K562 (cell line): ENCODE measurements around the gene SBK1. TPM values are rescaled to one million over a fixed set of nuclear protein-coding genes. Genes with fewer than 3 reads are reported as not detected.

Experiments
- ATAC-seq: fragments of 200-7000 bp; cut with Tn5 transposase; 3 replicates; pipeline ENCODE4 v1.9.1; 2020; ENCODE audit warnings: moderate library complexity
- BruUV-seq: library from RNA; stranded (reverse); fragments of 400-500 nt; replicated peaks from 2 replicates; lab custom pipeline; 2021; lab: Mats Ljungman, UMichigan
- CTCF ChIA-PET: fragments of 300-600 bp; formaldehyde crosslinking; extraction: SDS; loops from one replicate; lab custom pipeline; 2021; ENCODE audit warnings: low intra/inter-chr PET ratio; lab: Yijun Ruan, JAX
- POLR2A ChIA-PET: fragments of 300-600, 350-650 bp; sonication (Branson Sonifier 250); formaldehyde crosslinking; extraction: SDS; loops from one replicate; lab custom pipeline; 2021; ENCODE audit warnings: antibody characterized with exemption, inconsistent platforms; lab: Yijun Ruan, JAX
- DNase-seq, 4 experiments: peaks; one replicate each; pipeline versions ENCODE4 v3.0.0 to v3.0.0-alpha.2; 2011 to 2018; ENCODE audit warnings: low spot score in 3 of 4, mixed read lengths in 3 of 4; ENCODE audit errors: extremely low read depth in 1 of 4
- FAIRE-seq: peaks from 2 replicates; lab custom pipeline; 2011; peaks lifted over from hg19 to GRCh38; lab: Jason Lieb, UNC
- H2AFZ ChIP-seq: 2 replicates; pipeline ENCODE4 v1.6.0; 2011; ENCODE audit warnings: low read depth, low read length, control low read depth, inconsistent platforms
- H3K27ac ChIP-seq: fragments of 200-600 bp; 3 replicates; pipeline ENCODE4 v1.8.0; 2011; ENCODE audit warnings: low read depth, mild to moderate bottlenecking, control low read depth, inconsistent platforms, low read length, moderate library complexity, mixed read lengths; ENCODE audit errors: extremely low read depth
- H3K27me3 ChIP-seq, 2 experiments: fragments of 300-600 bp in 1 of 2; 2 replicates in 1 of 2; 3 replicates in 1 of 2; pipeline versions ENCODE4 v1.6.0 to v1.8.0; 2011; ENCODE audit warnings: inconsistent platforms in 2 of 2, low read length in 2 of 2, mild to moderate bottlenecking in 1 of 2, mixed read lengths in 1 of 2, moderate library complexity in 1 of 2; ENCODE audit not compliant: control insufficient read depth in 2 of 2, insufficient read depth in 2 of 2
- H3K36me3 ChIP-seq: fragments of 300-600 bp; 3 replicates; pipeline ENCODE4 v1.8.0; 2011; ENCODE audit warnings: mild to moderate bottlenecking, low read length, inconsistent platforms; ENCODE audit not compliant: control insufficient read depth, insufficient read depth
- H3K4me1 ChIP-seq, 2 experiments: fragments of 200-600 bp in 1 of 2; replicated peaks in 1 of 2; 2 replicates in 1 of 2; 3 replicates in 1 of 2; pipeline versions ENCODE4 v1.5.1 to v1.8.0; 2011; ENCODE audit warnings: inconsistent platforms in 2 of 2, low read length in 2 of 2, mild to moderate bottlenecking in 1 of 2, mixed read lengths in 1 of 2, moderate library complexity in 1 of 2; ENCODE audit not compliant: control insufficient read depth in 2 of 2, insufficient read depth in 2 of 2
- H3K4me2 ChIP-seq: 2 replicates; pipeline ENCODE4 v1.6.1; 2011; ENCODE audit warnings: low read length, control low read depth, inconsistent platforms, mixed read lengths; ENCODE audit not compliant: insufficient read depth
- H3K4me3 ChIP-seq: fragments of 200-600 bp; sonication (generic), shearing (Covaris generic); 2 replicates; pipeline ENCODE4 v1.5.1; 2016; ENCODE audit warnings: control low read depth, inconsistent platforms
- H3K79me2 ChIP-seq: fragments of 200-600 bp; 3 replicates; pipeline ENCODE4 v1.8.0; 2011; ENCODE audit warnings: low read length, inconsistent platforms; ENCODE audit not compliant: control insufficient read depth, insufficient read depth
- H3K9ac ChIP-seq, 2 experiments: 2 replicates each; pipeline versions ENCODE4 v1.6.0 to v1.6.1; 2011; ENCODE audit warnings: low read depth in 2 of 2, low read length in 2 of 2, control low read depth in 1 of 2, inconsistent platforms in 1 of 2, mild to moderate bottlenecking in 1 of 2, mixed read lengths in 1 of 2; ENCODE audit not compliant: insufficient read depth in 1 of 2
- H3K9me1 ChIP-seq: one replicate; pipeline ENCODE4 v1.6.0; 2011; ENCODE audit warnings: inconsistent platforms, mild to moderate bottlenecking, low read length, moderate library complexity; ENCODE audit not compliant: control insufficient read depth, insufficient read depth
- H3K9me3 ChIP-seq: replicated peaks from 2 replicates; pipeline ENCODE4 v1.5.1; 2011; ENCODE audit warnings: low read depth, low read length, inconsistent platforms; ENCODE audit not compliant: control insufficient read depth, insufficient read depth
- H4K20me1 ChIP-seq: replicated peaks from 2 replicates; pipeline ENCODE4 v1.6.1; 2011; ENCODE audit warnings: low read length, inconsistent platforms, mixed read lengths; ENCODE audit not compliant: control insufficient read depth, insufficient read depth
- HNRNPL ChIP-seq: fragments of 200-400 bp; formaldehyde crosslinking; IDR thresholded peaks from 2 replicates; pipeline ENCODE4 v1.6.1; 2017; ENCODE audit warnings: low read depth, mild to moderate bottlenecking, low read length
- SMARCA5 ChIP-seq: fragments of 450-650 bp; IDR thresholded peaks from 2 replicates; pipeline ENCODE4 v1.6.1; 2016
- WGBS: fragments of 100-300 bp; shearing (Covaris generic); methylation state at CpG from one replicate; pipeline ENCODE4 v1.1.6; 2016; ENCODE audit warnings: low coverage, mixed read lengths; ENCODE audit not compliant: insufficient coverage; ENCODE audit errors: missing lambda C conversion rate; 5-methylcytosine and 5-hydroxymethylcytosine counted together
- in situ Hi-C: fragments of 300-500 bp; cut with MboI; formaldehyde crosslinking; loops from 4 replicates; pipeline ENCODE4 v1.15.0; 2018; ENCODE audit warnings: inconsistent platforms, mixed read lengths
- intact Hi-C: fragments of 100-400 bp; cut with micrococcal nuclease; formaldehyde crosslinking; loops from 2 replicates; pipeline ENCODE4 v1.14.2; 2022
- polyA plus RNA-seq, 8 experiments: library from polyadenylated mRNA; depleted of rRNA in 4 of 8; stranded (reverse) in 5 of 8; unstranded in 3 of 8; fragments of >200 nt; fragmentation: Nextera tagmentation in 2 of 8; fragmentation: Illumina TruSeq in 1 of 8; extraction: Ambion mirVana in 2 of 8; extraction: Trizol in 1 of 8; gene quantifications; 2 replicates each; pipeline versions ENCODE4 v1.2.1 to v1.2.3, GENCODE V29; 2011 to 2014; ENCODE audit warnings: inconsistent platforms in 1 of 8, missing spikeins in 1 of 8
- total RNA-seq, 7 experiments: library from RNA; depleted of rRNA in 6 of 7; stranded (reverse); fragments of >200 nt in 6 of 7; fragmentation: Illumina TruSeq in 2 of 7; extraction: Trizol in 2 of 7; gene quantifications; 2 replicates each; pipeline versions ENCODE4 v1.2.1 to v1.2.3, GENCODE V29; 2011 to 2021; ENCODE audit warnings: low replicate concordance in 1 of 7
- TF ChIP-seq, protein P1 (sequence below): fragments of 450-650 bp; formaldehyde crosslinking; IDR thresholded peaks from 2 replicates; pipeline ENCODE4 v1.4.0; 2020; ENCODE audit warnings: mild to moderate bottlenecking, moderate library complexity
- TF ChIP-seq, protein P2 (sequence below): fragments of 250-450 bp; sonication (Bioruptor Pico); IDR thresholded peaks from 2 replicates; pipeline ENCODE4 v1.5.0; 2021; ENCODE audit warnings: mild to moderate bottlenecking, moderate library complexity

SBK1 gene
- total and polyA plus RNA-seq, 9 of the 15 experiments (the other 6 are each of a cell fraction or from before 2014, with no cell fraction given): 0.01 to 0.07 (median 0.03) TPM; not detected in 6

- intact Hi-C loops (no loop called here), in situ Hi-C loops (no loop called here)
- Histone ChIP-seq H3K4me2 (no peak overlapping the region), H4K20me1 (0 out of 2 replicates have a peak, but pooled peaks cover 5% of the 10 kb centered on the region), H3K36me3 (no peaks in the 10 kb centered on the region), H3K9me3 (0 out of 2 replicates have a peak, but pooled peaks cover 1% of the 10 kb centered on the region), H3K27ac (no peak overlapping the region), H3K4me1 (peaks cover 0 to 10% of the 10 kb centered on the region in 2 experiments; a peak in 2 of 5 replicates), H3K79me2 (no peaks in the 10 kb centered on the region), H3K9ac (no peak overlapping the region), H3K27me3 (peaks cover 16 to 22% of the 10 kb centered on the region in 2 experiments; a peak in 4 of 5 replicates), H2AFZ (no peak overlapping the region), H3K9me1 (no peaks in the 10 kb centered on the region), H3K4me3 (no peak overlapping the region)
- BruUV-seq: no TSS peak
- ChIA-PET POLR2A (interaction anchor here (0.7 to 0.8 kb wide), 3 partner anchors 16 to 27 kb away, joined by 3 read pairs; no protein-coding TSS in a partner anchor), CTCF (no interaction called here)
- FAIRE-seq (no peak), DNase-seq (no peak), ATAC-seq (no peak)
- no peak for TF ChIP-seq HNRNPL
- TF ChIP-seq, protein P1, sequence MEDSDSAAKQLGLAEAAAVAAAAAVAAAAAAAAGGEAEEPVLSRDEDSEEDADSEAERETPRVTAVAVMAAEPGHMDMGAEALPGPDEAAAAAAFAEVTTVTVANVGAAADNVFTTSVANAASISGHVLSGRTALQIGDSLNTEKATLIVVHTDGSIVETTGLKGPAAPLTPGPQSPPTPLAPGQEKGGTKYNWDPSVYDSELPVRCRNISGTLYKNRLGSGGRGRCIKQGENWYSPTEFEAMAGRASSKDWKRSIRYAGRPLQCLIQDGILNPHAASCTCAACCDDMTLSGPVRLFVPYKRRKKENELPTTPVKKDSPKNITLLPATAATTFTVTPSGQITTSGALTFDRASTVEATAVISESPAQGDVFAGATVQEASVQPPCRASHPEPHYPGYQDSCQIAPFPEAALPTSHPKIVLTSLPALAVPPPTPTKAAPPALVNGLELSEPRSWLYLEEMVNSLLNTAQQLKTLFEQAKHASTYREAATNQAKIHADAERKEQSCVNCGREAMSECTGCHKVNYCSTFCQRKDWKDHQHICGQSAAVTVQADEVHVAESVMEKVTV (CRISPR knock-in tag): no peak
- TF ChIP-seq SMARCA5: no peak
- TF ChIP-seq, protein P2, sequence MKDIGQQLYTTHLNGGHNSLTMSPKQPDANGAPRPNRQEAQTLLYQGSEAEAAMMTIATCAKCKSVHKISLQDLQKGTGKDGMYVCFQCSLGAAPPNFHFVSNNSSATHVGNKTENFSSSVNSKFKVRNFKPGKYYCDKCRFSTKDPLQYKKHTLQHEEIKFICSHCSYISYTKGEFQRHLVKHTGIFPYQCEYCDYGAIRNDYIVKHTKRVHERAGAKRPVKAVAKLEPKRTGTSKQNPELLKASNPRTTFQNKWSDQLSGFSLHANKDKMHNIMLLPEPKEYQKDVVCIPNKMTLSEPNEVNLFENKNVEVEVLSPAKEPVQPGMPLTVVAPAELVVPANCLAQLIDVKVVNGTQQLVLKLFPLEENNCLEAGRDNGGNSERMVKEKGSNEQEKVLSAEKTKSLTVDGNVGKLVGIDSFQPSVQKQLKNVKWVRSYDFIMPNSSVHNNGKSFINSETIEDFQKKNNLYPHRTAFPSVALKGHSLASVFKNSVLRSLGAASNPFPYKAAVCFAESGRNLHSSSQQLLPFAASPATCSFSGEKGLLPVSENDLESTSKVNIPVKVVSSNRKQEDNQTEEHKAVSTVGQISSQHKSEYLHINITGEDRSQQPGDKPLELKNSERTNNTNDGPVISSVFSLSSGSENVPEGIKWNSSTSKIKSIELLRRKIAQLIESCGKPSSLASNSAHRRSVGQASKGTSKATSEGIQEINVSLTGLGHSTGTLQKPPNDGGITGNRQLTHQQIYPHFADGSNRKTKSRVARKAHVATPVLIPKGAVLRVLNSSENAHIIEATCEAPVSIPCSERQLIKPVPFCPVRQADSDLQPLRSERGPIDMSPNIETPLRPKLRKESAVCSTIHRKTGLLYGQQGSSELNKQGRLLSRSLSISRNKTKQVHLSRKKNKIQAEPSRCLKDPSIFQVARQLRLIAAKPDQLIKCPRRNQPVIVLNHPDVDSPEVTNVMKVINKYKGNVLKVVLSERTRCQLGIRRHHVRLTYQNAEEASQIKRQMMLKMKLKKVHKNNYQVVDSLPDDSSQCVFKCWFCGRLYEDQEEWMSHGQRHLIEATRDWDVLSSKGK (CRISPR knock-in tag): no peak
- WGBS: 20% methylated on average over 6 of the region's 6 CpGs
These were observed 38.2 kb upstream of the SBK1 start for GRCh38 chr16:28254158-28254557.
